Colonic mucosa (tissue), 4 donors: ENCODE results near the gene DPY19L3. TPM values are rescaled to one million over a fixed set of nuclear protein-coding genes. Genes with fewer than 3 reads are reported as not detected.

Source experiments
- DNase-seq: peaks from one replicate; pipeline ENCODE4 v3.0.0-alpha.2; 2020
- H3K27ac ChIP-seq: fragments of 200-600 bp; one replicate; pipeline ENCODE4 v1.8.0; 2021
- H3K27me3 ChIP-seq: fragments of 200-600 bp; one replicate; pipeline ENCODE4 v1.8.0; 2021
- H3K36me3 ChIP-seq: fragments of 200-600 bp; one replicate; pipeline ENCODE4 v1.8.0; 2021
- H3K4me1 ChIP-seq: fragments of 200-600 bp; one replicate; pipeline ENCODE4 v1.8.0; 2021; ENCODE audit warnings: mild to moderate bottlenecking
- H3K4me3 ChIP-seq: fragments of 200-600 bp; one replicate; pipeline ENCODE4 v1.8.0; 2021
- H3K9ac ChIP-seq, 2 donors: one replicate each; pipeline ENCODE4 v1.7.0; 2013; ENCODE audit warnings: control low read depth in 2 of 2, low read depth in 2 of 2, low read length in 2 of 2
- H3K9me3 ChIP-seq: fragments of 200-600 bp; one replicate; pipeline ENCODE4 v1.8.0; 2021
- CTCF ChIP-seq: fragments of 200-600 bp; IDR thresholded peaks from one replicate; pipeline ENCODE4 v1.8.0; 2022; ENCODE audit warnings: antibody characterized with exemption, mild to moderate bottlenecking
- intact Hi-C: fragments of 100-400 bp; cut with DNase I; formaldehyde crosslinking; loops from one replicate; pipeline ENCODE4 v1.14.1; 2022
- total RNA-seq, 2 donors: library from RNA; stranded (reverse); fragmentation: NEBNext Ultra II Directional in 1 of 2; extraction: Animal tissue kit (Norgen Biotek cat#: 25700) in 1 of 2; gene quantifications; one replicate each; pipeline ENCODE4 v1.2.1, GENCODE V29; 2021
- donor health status: healthy.
- donor health status: DM: no; HTN: no; CAD: no.
- donor health status: DM: no; HTN: no; CAD: no.

DPY19L3 gene
- total RNA-seq, 2 donors from 2014 or later: 12.1 to 13.6 TPM

- H3K9me3 ChIP-seq: no peaks in the 10 kb centered on the region
- H3K27ac ChIP-seq: no peak overlapping the region
- H3K4me1 ChIP-seq: no peaks in the 10 kb centered on the region
- intact Hi-C loops: no loop called here
- no peak overlapping the region for H3K4me3 ChIP-seq
- H3K36me3 ChIP-seq: no peaks in the 10 kb centered on the region
- H3K9ac ChIP-seq: no peak overlapping the region
- no peak for DNase-seq
- no peak for TF ChIP-seq CTCF
- H3K27me3 ChIP-seq: no peaks in the 10 kb centered on the region
Observed at GRCh38 chr19:32450217-32450616, 44.6 kb downstream of the DPY19L3 start.

- Histone ChIP-seq H3K4me3 (no peak overlapping the region), H3K27ac (no peak overlapping the region), H3K9ac (no peak overlapping the region), H3K4me1 (no peaks in the 10 kb centered on the region), H3K9me3 (no peaks in the 10 kb centered on the region), H3K27me3 (no peaks in the 10 kb centered on the region), H3K36me3 (no peaks in the 10 kb centered on the region)
- DNase-seq: no peak
- intact Hi-C loops: no loop called here
- TF ChIP-seq CTCF: no peak
Observed at GRCh38 chr19:32453736-32454135, 48.2 kb downstream of the DPY19L3 start.

GRCh38 chr19:32456406-32456805 lies 50.8 kb downstream of the DPY19L3 start:
- intact Hi-C loops: no loop called here
- no peaks in the 10 kb centered on the region for H3K9me3 ChIP-seq
- H3K9ac ChIP-seq: no peak overlapping the region
- H3K27ac ChIP-seq: no peak overlapping the region
- TF ChIP-seq CTCF: no peak
- no peak for DNase-seq
- H3K27me3 ChIP-seq: no peaks in the 10 kb centered on the region
- no peak overlapping the region for H3K4me3 ChIP-seq
- no peaks in the 10 kb centered on the region for H3K36me3 ChIP-seq
- no peaks in the 10 kb centered on the region for H3K4me1 ChIP-seq

- Histone ChIP-seq H3K27ac (no peak overlapping the region), H3K4me3 (no peak overlapping the region), H3K4me1 (no peaks in the 10 kb centered on the region), H3K9ac (no peak overlapping the region), H3K36me3 (no peaks in the 10 kb centered on the region), H3K27me3 (no peaks in the 10 kb centered on the region), H3K9me3 (no peaks in the 10 kb centered on the region)
- TF ChIP-seq CTCF: no peak
- intact Hi-C loops: no loop called here
- DNase-seq: no peak
Observed at GRCh38 chr19:32457571-32458158, 52.1 kb downstream of the DPY19L3 start.

- intact Hi-C loops: no loop called here
- Histone ChIP-seq H3K9ac (no peak overlapping the region), H3K27ac (no peak overlapping the region), H3K27me3 (no peaks in the 10 kb centered on the region), H3K36me3 (no peaks in the 10 kb centered on the region), H3K4me1 (no peaks in the 10 kb centered on the region), H3K9me3 (no peaks in the 10 kb centered on the region), H3K4me3 (no peak overlapping the region)
- DNase-seq: no peak
- no peak for TF ChIP-seq CTCF
Observed at GRCh38 chr19:32458500-32459123, 53.0 kb downstream of the DPY19L3 start.
